NCI-H2081 (cell line): ENCODE data around the gene CLIC3.

Source experiments
- DNase-seq, 2 experiments: peaks; one replicate each; lab custom pipeline; 2025; lab: John Stamatoyannopoulos, UW

The CLIC3 gene

GRCh38 chr9:137030538-137031527, 34.5 kb upstream of the CLIC3 start:
- no peak for DNase-seq

DNA sequence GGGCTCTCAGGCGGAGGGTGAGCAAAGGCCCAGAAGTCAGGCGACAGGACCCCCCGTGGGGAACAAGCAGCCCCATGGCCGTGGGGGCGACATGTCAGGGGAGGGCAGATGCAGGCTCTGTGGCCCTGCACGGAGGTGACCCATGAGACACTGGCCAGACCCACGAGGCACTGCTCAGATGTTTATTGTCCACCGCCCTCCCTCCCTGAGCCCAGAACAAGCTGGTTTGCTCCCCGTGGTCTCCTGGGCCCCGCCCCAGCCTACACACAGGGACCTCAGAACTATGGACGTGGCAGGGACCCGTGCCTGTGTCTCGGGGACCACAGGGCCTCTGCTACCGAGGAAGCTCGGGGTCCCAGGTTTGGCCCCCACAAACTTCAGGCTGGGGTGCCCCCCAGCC, 33.6 kb upstream of the CLIC3 start:
- DNase-seq: no peak

- peak; percentile 44 to 57 for DNase-seq
These were observed 32.9 kb upstream of the CLIC3 start for GRCh38 chr9:137029058-137029936.

GRCh38 chr9:137028263-137029057, 32.1 kb upstream of the CLIC3 start:
- peak; percentile 68 to 70 for DNase-seq

- no peak for DNase-seq
These were observed 31.2 kb upstream of the CLIC3 start, which contains the start of gene ABCA2 for GRCh38 chr9:137027369-137028262. ABCA2 (minus strand) TSS chr9:137028237; CDS start chr9:137028140, 97 bp downstream.

GRCh38 chr9:137026828-137027227, 30.5 kb upstream of the CLIC3 start:
- DNase-seq: peak in 1 of 2 experiments; percentile 17

DNA sequence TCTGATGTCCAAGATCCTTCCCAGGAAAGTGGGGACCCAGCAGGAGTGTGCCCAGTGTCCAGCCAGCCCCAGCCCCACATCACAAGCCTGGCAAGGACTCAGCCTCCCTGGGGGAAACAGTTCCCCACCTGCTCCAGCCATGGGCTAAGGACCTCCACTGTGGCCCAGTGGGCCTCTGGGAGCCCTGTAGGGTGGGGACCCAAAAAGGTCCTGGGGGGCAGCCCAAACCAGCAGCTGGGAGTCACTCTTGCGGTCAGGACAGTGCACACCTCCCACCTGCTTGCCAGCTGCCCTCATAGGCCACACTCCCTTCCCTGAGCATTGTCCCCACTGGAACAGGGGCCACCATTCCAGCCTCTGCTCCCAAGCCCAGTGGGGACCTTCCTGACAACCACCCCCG, 30.0 kb upstream of the CLIC3 start:
- no peak for DNase-seq

GRCh38 chr9:137025517-137025966, 29.2 kb upstream of the CLIC3 start:
- peak; percentile 70 to 74 for DNase-seq

DNA sequence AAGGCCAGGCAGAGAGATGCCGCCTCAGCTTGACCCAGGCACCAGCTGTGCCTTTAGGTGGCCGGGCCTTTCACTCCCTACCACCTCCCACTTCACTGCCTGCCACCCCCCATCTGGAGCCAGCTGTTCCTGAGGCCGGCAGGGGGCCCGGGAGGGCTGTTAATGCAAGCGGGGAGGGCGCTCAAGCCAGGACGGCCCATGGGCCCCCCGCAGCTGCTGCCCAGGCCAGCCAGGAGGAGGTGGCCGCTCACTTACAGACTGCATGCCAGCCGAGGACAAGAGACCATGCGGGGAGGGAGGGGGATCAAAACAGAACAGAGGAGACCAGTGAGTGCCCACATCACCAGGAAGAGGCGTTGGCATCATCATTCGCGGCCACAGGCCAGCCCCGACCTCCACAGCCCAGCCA, 27.2 kb upstream of the CLIC3 start:
- DNase-seq: no peak

- no peak for DNase-seq
These were observed 26.8 kb upstream of the CLIC3 start for GRCh38 chr9:137023157-137023556.

- no peak for DNase-seq
These were observed 26.3 kb upstream of the CLIC3 start for GRCh38 chr9:137022662-137023008.

GRCh38 chr9:137021979-137022661, 25.8 kb upstream of the CLIC3 start:
- no peak for DNase-seq

GRCh38 chr9:137021568-137021978, 25.2 kb upstream of the CLIC3 start:
- DNase-seq: no peak

DNA sequence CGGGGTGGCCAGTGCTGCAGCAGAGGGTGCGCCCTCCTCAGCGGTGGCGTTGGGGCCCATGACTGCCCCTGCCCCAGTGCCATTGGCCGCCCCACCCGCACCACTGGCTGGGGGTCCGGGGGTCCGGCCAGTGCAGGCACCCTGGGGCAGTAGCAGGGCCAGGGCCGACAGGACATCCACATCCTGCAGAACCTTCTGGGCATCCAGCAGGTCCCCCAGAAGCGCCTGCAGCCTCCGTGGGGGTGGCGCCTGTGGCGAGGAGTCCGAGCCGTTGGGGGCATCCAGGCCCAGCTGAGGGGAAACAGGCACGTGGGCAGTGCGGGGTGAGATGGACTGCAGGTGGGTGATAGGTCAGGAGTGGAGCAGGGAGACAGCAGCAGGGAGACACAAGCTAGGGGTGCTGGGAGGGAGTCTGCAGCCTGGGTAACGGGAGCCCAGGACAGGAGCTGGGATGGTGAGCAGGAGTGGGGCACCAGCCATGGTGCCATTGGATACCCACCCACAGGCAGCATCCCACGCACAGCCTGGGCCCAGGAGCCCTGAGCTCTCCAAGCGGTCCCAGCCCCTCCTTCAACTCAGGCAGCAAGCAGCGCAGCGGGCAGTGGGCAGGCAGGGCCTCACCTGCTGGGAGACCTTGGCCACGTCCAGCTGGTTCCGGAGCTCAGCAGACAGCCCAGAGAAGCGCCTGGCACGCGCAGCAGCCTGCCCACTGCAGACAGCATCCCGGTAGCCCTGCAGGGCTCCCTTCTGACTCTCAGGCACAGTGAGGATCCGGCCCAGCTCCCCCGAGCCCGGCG, 24.6 kb upstream of the CLIC3 start:
- DNase-seq: no peak

DNA sequence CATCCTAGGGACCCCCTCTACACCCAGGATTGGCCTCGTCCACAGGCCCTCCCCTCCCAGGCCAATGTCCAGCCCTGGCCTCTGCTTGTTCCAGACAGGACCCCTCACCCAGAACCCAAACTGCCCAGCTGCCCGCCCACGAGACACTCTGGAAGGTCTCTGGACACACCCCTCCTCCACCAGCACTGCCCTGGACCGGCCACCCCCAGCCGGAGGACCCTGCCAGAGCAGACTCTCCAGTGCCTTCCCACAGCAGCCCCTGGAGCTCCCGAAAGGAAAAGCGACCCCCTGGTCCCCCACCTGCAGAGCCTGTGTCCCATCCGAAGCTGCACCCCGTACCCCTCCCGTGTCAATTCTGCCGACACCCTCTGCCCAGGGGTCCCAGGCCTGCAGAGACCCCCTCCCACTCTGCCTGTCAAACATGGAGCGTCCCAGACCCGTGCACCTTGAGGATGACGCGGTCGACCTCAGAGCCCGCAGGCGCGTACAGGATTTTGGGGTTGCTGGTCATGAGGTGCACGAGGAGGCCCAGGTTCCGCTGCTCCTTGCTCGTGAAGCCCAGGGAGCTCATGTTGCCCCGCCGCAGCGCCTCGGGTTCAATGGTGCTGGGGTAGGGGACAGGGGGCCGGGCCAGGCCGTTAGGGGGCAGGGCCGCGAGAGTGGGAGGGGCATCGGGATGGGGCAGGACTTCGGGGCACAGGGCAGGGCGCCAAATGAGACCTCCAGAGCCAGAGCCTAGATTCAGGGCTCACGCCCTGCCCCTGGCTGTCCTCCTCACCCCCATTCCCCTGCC, 23.7 kb upstream of the CLIC3 start:
- no peak for DNase-seq

GRCh38 chr9:137018761-137019559, 22.6 kb upstream of the CLIC3 start:
- DNase-seq: no peak

GRCh38 chr9:137017791-137018497, 21.6 kb upstream of the CLIC3 start:
- DNase-seq: no peak
